ENCODE data around the gene CARS1.

Gene CARS1

GRCh38 chr11:3030289-3031070, 26.7 kb downstream of the CARS1 start:
- Histone ChIP-seq H3K36me3 (peaks cover 10% of the 10 kb centered on the region), H3K27me3 (no peaks in the 10 kb centered on the region), H3K4me3 (ENCODE audit: low read depth, low read length) (no peak overlapping the region), H3K4me1 (no peaks in the 10 kb centered on the region), H3K9me3 (no peaks in the 10 kb centered on the region)
- no peak for DNase-seq
- TF ChIP-seq, protein P1, sequence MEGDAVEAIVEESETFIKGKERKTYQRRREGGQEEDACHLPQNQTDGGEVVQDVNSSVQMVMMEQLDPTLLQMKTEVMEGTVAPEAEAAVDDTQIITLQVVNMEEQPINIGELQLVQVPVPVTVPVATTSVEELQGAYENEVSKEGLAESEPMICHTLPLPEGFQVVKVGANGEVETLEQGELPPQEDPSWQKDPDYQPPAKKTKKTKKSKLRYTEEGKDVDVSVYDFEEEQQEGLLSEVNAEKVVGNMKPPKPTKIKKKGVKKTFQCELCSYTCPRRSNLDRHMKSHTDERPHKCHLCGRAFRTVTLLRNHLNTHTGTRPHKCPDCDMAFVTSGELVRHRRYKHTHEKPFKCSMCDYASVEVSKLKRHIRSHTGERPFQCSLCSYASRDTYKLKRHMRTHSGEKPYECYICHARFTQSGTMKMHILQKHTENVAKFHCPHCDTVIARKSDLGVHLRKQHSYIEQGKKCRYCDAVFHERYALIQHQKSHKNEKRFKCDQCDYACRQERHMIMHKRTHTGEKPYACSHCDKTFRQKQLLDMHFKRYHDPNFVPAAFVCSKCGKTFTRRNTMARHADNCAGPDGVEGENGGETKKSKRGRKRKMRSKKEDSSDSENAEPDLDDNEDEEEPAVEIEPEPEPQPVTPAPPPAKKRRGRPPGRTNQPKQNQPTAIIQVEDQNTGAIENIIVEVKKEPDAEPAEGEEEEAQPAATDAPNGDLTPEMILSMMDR (IDR thresholded peaks at IDR 0.05; ENCODE audit: low read depth, low read length), result no peak

DNA sequence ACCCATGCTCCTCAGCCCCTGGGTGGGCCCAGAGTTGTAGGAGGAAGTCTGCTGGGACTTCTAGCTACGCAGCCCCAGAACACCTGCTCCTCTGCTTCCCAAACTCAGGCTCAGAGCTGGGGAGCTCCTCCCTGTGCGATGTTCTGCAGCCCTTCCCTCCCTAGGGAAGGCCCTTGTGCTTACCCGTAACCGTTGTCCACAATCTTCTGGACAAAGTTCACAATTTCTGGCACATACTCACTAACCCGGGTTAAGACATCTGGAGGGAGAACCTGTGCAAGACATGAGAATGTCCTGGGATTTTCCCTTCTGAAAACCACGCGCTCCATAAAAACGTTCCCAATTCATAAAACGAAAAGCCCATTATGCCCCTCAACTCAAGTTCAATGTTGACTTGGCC, 28.4 kb downstream of the CARS1 start:
- Histone ChIP-seq H3K4me1 (no peaks in the 10 kb centered on the region), H3K4me3 (ENCODE audit: low read depth, low read length) (no peak overlapping the region), H3K36me3 (peaks cover 10% of the 10 kb centered on the region; the same call in 1 of the 2 replicates), H3K27me3 (no peaks in the 10 kb centered on the region), H3K9me3 (no peaks in the 10 kb centered on the region)
- no peak for DNase-seq
- TF ChIP-seq, protein P1 (IDR thresholded peaks at IDR 0.05; ENCODE audit: low read depth, low read length), result no peak

GRCh38 chr11:3026803-3027202, 30.4 kb downstream of the CARS1 start:
- Histone ChIP-seq H3K9me3 (no peaks in the 10 kb centered on the region), H3K27me3 (no peaks in the 10 kb centered on the region), H3K4me1 (no peaks in the 10 kb centered on the region), H3K36me3 (peaks cover 10% of the 10 kb centered on the region; the same call in 1 of the 2 replicates), H3K4me3 (ENCODE audit: low read depth, low read length) (no peak overlapping the region)
- no peak for DNase-seq
- TF ChIP-seq, protein P1 (IDR thresholded peaks at IDR 0.05; ENCODE audit: low read depth, low read length), result no peak

GRCh38 chr11:3022982-3023381, 34.2 kb downstream of the CARS1 start:
- H3K9me3 ChIP-seq, result no peaks in the 10 kb centered on the region
- DNase-seq, result no peak
- H3K27me3 ChIP-seq, result no peaks in the 10 kb centered on the region
- no peak overlapping the region for H3K4me3 ChIP-seq (ENCODE audit: low read depth, low read length)
- TF ChIP-seq, protein P1 (IDR thresholded peaks at IDR 0.05; ENCODE audit: low read depth, low read length), result no peak
- H3K36me3 ChIP-seq, result peaks cover 9% of the 10 kb centered on the region
- H3K4me1 ChIP-seq, result no peaks in the 10 kb centered on the region

GRCh38 chr11:3022300-3022967, 34.8 kb downstream of the CARS1 start:
- DNase-seq, result no peak
- H3K4me3 ChIP-seq (ENCODE audit: low read depth, low read length), result no peak overlapping the region
- TF ChIP-seq, protein P1 (IDR thresholded peaks at IDR 0.05; ENCODE audit: low read depth, low read length), result no peak

DNA sequence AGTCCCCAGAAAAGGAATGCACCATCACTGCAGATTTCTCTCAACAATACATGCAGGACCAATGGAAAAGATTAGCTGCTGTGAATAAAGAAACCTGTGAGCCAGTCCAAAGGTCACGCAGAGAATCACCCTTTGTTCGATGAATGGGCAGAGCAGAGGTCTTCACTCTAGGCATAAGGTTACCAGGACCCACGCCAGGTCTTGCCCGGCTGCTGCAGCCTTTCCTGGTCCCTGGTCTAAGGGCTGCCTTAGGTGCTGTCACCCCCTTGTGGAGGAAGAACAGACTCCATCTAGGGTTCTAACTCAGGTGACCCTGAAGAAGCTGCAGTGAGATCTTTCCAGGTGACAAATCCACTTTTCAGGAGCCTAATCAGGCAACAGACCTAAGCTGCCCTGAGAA, 36.1 kb downstream of the CARS1 start:
- TF ChIP-seq, protein P1 (IDR thresholded peaks at IDR 0.05; ENCODE audit: low read depth, low read length), result peak; percentile 63
- H3K27me3 ChIP-seq, result no peaks in the 10 kb centered on the region
- DNase-seq, result peak; percentile 36
- H3K9me3 ChIP-seq, result no peaks in the 10 kb centered on the region
- peaks cover 14% of the 10 kb centered on the region for H3K36me3 ChIP-seq
- no peaks in the 10 kb centered on the region for H3K4me1 ChIP-seq
- H3K4me3 ChIP-seq (ENCODE audit: low read depth, low read length), result no peak overlapping the region

More at GRCh38 chr11:3022300-3022967, 34.8 kb downstream of the CARS1 start:
- Histone ChIP-seq H3K9me3 (no peaks in the 10 kb centered on the region), H3K27me3 (no peaks in the 10 kb centered on the region), H3K4me1 (no peaks in the 10 kb centered on the region), H3K36me3 (peaks cover 10% of the 10 kb centered on the region)

Measured in BE2C (cell line).